GM21717 (cell line): ENCODE measurements around the gene SMIM12.
A peak's percentile ranks its signal among the peaks of the same experiment; 100 is the strongest.

Experiments used
- ATAC-seq: cut with Tn5 transposase; IDR thresholded peaks from one replicate; pipeline ENCODE4 v1.9.1; 2021; ENCODE audit warnings: mild to moderate bottlenecking, moderate library complexity; ENCODE audit not compliant: unreplicated experiment

SMIM12 gene

DNA sequence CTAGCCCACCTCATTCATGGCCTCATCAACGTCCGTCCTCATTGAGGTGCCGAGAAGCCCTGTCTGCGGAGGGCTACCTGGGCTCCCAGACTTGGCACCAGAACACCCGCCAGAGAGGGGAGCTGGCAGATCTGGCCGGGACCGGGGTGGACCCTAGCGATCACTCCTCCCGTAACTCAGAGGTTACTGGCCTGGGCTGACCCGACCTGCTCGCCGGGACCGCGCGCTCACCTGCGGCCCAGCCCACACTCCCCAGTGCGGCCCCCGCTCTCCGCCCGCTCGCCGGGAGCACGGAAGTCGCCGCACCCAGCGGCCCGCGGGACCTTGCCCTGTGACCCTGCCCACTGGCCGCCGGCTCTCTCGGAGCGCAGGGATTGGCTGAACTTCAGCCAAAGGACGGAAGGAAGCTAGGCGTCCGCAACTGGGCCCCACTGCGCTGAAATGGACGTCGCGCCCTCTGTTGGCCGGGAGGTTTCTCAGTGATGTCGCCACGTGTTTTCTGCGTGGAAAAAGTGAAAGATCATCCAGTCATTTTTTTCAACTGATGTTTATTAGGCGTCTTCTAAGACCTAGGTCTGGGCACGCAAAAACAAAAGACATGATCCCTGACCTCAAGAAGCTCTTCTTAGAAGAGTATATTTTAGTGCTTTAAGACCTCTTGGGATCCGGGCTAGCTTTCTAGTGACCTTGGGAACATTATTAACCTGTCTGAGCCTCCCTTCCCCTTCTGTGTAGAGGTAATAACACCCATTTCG is at the start of gene SMIM12:
SMIM12 (minus strand) TSS at position 304 of the 755 bp plus-strand sequence. CDS start 3,772 bp downstream, outside the sequence.
- ATAC-seq, result peak; percentile 88

DNA sequence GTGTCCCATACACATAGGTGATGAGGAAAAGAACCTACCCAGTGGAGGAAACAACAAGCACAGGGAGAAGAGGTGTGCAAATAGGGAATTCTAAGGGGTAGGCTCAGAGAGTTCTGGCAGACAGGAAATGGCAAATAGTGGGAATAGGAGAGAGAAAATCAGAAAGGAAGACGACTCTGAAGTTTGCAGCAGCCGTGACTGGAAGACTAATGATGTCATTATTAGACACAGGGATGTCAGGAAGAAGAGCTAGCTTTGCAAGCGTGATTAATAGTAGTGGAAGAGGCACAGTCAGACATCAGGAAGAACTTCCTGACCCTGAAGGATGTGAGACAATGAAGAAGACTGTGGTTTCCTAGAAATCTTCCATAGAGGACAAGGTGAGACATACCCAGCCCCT is 48.8 kb upstream of the SMIM12 start:
- no peak for ATAC-seq

- no peak for ATAC-seq
Measured at GRCh38 chr1:34907487-34908090, 48.0 kb upstream of the SMIM12 start.

DNA sequence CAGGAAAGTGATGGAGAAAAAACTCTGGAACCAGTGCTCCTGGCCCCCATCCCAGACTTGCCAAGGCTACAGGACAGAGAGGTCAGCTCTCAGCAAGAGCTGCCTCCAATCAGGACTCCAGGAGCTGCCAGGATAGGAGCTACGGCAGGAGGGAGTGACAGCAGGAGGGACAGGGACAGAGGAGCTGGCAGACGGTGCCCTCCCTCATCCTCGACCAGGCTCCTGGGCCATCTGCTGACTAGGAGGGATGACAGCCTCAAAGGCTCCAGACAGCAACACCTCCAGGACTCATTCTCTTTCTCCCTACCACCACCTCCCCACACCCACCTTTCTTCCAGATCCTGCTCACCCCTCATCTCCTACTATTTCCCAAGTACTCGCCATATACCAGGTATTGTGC is 47.2 kb upstream of the SMIM12 start:
- ATAC-seq, result no peak

DNA sequence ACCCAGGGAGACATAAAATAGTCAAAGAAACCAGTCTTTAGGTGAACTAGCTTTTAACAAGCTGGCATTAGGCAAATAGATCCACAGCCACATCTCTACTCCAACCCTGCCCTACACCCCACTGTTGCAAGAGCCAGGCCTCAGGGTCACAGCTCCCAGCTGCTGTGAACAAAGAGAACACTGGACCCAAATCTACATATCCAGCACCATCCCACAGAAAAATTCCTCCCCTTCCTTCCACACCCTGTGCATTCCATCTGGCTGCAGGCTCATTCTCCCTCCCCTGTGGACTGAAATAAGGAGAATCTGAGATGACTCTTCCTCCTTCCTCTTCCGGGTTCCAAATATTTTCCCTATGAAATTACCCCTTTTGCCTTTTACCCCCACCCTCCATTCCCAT is 46.7 kb upstream of the SMIM12 start:
- ATAC-seq, result no peak

DNA sequence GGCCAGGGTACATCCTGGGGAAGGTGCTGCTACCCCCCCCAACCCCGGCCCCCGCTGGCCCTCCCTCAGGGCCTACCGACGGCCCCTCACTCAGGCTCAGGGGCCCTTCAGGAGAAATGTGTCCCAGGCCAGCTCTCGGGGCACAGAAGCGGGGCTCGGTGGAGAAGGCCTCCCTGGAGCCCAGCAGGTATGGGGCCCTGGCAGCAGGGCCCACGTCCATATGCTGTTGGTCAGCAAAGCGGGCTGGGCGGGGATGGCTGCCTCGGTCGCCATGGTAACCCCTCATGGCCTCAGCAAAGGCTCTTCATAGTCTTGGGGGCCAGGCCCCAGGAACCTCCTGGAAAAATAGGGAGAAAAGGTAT is 45.5 kb upstream of the SMIM12 start:
- ATAC-seq, result no peak

DNA sequence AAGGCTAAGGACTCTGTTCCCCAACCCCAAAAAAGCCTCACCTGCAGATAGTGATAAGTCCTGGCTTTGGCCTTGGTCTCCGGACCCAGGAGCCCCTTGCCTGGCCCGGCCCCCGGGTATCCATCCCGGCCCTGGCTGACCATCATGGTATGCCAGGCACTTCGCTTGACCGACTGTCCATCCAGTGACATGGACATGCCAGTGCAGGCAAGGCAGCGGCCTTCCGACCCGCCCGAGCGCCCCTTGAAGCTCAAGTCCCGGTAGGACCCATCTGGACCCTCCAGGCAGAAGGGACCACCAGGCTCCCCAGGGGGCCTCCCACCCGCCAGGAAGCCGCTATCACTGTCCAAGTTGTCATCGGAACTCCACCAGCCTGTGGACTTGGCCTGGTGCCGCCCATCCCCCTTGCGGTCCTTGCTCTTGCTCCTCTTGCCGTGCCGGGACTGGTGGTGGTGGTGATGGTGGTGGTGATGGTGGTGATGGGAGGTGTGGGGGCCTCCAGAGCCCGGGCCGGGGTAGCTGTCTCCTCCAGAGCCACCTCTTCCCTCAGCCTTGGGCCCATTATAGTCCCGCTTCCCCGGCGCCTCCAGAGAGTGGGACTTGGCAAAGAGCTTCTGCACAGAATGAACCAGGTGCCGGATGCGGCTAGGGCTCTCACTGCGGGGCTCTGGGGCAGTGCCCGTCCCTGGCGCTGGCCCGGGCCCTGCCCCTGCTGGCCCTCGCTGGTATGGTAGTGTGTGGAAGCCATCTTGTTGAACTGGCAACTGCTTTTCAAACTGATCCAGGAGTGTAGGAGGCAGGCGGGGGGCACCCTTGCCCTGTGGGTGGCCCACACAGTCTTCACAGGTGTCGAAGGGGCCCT is 44.9 kb upstream of the SMIM12 start:
- ATAC-seq, result no peak

- no peak for ATAC-seq
Measured at GRCh38 chr1:34901919-34902318, 42.4 kb upstream of the SMIM12 start.

DNA sequence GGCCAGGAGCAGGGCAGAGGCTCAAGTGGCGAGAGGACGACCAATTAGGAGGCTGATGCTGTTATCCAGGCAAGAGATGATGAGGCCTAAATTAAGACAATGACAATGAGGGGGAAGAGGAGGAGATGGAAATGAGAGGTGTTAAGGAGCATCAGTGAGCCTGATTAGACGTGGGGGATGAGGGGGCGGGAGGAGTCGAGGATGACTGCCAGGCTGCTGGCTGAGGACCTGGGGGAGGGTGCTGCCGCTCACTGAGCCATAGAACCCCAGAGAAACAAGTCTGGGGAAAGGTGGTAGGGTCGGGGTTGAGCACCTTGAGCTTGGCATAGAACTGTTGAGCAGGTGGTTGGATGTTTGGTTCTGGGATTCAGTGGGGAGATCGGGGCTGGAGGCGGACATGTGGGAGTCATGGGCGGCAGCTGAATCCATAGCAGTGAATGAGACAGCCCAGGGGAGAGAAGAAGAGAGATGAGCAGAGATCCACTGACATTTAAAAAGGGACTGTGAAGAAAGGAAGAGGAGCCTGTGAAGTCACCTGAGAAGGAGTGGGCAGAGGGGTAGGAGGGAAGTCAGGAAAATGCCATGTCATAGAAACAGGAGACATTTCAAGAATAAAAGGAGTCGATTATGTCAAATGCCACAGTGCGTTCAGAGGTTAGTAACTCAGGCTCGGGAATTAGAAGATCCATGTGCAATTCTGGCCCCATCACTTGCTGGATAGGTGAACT is 41.4 kb upstream of the SMIM12 start:
- no peak for ATAC-seq

DNA sequence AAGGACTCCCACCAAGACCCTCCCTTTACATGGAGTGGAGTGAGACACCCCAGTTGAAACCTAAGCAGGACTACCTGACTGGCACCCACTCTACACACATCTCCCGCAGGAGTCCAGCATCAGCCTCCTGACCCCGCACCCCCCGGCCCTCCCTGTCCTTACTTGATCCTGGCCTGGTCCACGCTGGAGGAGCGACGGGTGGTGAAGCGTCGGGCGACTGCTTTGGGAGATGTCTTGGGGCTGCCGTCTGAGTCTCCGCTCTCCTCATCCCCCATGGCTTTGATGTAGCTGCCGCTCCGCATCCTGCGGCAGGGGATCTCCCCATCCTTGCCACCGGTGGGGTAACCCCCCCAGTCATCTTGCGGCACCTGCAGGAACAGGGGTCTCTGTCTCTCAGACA is 40.4 kb upstream of the SMIM12 start:
- no peak for ATAC-seq

DNA sequence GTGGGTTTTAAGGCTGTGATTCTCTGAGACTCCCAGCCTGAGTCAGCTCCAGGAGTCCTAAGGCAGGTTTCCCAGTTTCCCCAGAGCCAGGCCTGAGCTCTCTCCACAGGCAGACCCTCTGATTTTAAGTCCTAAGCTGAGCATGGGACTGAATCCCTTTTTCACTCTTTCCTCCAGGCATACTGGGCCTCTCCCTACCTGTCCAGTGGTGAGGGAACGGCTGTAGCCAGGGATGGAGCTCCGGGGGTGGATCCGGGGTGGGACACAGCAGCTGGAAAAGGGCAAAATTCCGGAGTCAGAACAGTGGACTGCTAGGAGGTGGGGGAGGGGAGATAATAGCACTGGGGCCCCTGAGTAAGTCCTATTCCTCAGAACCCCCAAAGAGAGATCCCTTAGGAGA is 39.9 kb upstream of the SMIM12 start:
- no peak for ATAC-seq

GRCh38 chr1:34898330-34898761 is 38.8 kb upstream of the SMIM12 start:
- no peak for ATAC-seq

- ATAC-seq, result no peak
Measured at GRCh38 chr1:34896612-34897011, 37.1 kb upstream of the SMIM12 start.

- no peak for ATAC-seq
Measured at GRCh38 chr1:34889705-34890104, 30.2 kb upstream of the SMIM12 start.

- ATAC-seq, result no peak
Measured at GRCh38 chr1:34887593-34887992, 28.0 kb upstream of the SMIM12 start.

DNA sequence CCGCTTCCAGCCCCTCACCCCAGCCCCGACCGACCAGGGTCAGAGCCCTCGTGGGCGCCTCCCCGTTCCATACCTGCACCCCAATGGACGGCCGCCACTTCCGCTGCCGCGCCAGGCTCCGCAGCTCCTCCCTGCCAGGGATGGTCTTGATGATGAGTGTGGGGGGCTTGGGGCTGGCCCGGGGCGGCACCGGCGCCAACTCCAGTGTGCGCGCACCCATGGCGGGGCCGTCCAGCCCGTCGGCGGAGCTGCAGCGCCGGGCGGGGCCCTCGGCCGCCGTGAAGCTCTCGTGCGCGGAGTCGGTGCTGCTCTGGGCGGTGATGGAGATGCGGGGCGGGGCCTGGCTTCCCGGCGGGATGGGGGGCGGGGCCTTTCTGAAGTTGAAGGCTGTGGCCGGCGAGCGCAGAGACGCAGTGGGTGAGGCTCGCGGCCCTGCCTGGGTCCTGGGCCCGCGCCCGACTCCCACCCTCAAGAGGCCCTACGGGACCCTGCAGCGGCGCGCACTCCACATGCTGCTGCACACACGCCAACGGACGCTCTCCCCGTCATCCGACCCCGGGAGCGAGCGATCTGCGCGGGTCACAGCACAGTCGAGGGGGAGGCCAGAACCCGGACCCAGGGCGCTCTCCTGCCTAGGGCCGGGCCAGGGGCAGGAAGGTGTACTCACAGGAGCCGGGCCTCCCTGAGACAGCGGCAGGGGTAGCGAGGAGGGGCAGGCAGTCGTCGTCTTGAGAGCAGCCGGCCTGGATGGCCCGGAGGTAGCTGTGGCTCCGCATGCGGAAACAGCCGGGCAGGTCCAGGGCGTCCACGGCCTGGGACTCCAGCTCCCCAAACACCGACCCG is 26.1 kb upstream of the SMIM12 start:
- no peak for ATAC-seq

GRCh38 chr1:34884961-34885360 is 25.4 kb upstream of the SMIM12 start:
- no peak for ATAC-seq

- no peak for ATAC-seq
Measured at GRCh38 chr1:34884536-34884935, 25.0 kb upstream of the SMIM12 start.

- ATAC-seq, result no peak
Measured at GRCh38 chr1:34879230-34879629, 19.7 kb upstream of the SMIM12 start.

GRCh38 chr1:34876406-34876805 is 16.9 kb upstream of the SMIM12 start:
- ATAC-seq, result no peak
